NCI-H1436 treated with DMSO at 0.1 percent for 48 hours (cell line): Measurements from ENCODE around the gene TMEM184A.

Source experiments
- DNase-seq: peaks from one replicate; lab custom pipeline; 2025; lab: John Stamatoyannopoulos, UW

TMEM184A gene

GRCh38 chr7:1555813-1556543 is at the start of gene TMEM184A:
TMEM184A (minus strand) TSS chr7:1556205; CDS start chr7:1555484, 721 bp downstream.
- peak; percentile 70 for DNase-seq

GRCh38 chr7:1604383-1604782 is 48.4 kb upstream of the TMEM184A start:
- DNase-seq = no peak

- DNase-seq = no peak
Measured at GRCh38 chr7:1603346-1604225, 47.6 kb upstream of the TMEM184A start.

GRCh38 chr7:1602386-1602785 is 46.4 kb upstream of the TMEM184A start:
- no peak for DNase-seq

GRCh38 chr7:1601956-1602355 is 46.0 kb upstream of the TMEM184A start:
- no peak for DNase-seq

- DNase-seq = no peak
Measured at GRCh38 chr7:1599640-1600395, 43.8 kb upstream of the TMEM184A start.

GRCh38 chr7:1598961-1599639 is 43.1 kb upstream of the TMEM184A start:
- no peak for DNase-seq

- DNase-seq = no peak
Measured at GRCh38 chr7:1598286-1598685, 42.3 kb upstream of the TMEM184A start.

- no peak for DNase-seq
Measured at GRCh38 chr7:1597791-1598190, 41.8 kb upstream of the TMEM184A start.

- DNase-seq = no peak
Measured at GRCh38 chr7:1597066-1597760, 41.2 kb upstream of the TMEM184A start.

GRCh38 chr7:1596181-1597043 is 40.4 kb upstream of the TMEM184A start:
- DNase-seq = no peak

- no peak for DNase-seq
Measured at GRCh38 chr7:1595636-1596035, 39.6 kb upstream of the TMEM184A start.

GRCh38 chr7:1595027-1595426 is 39.0 kb upstream of the TMEM184A start:
- DNase-seq = no peak

- DNase-seq = no peak
Measured at GRCh38 chr7:1593904-1594421, 38.0 kb upstream of the TMEM184A start.

GRCh38 chr7:1593091-1593866 is 37.3 kb upstream of the TMEM184A start:
- no peak for DNase-seq

GRCh38 chr7:1592299-1592871 is 36.4 kb upstream of the TMEM184A start:
- no peak for DNase-seq

GRCh38 chr7:1591876-1592275 is 35.9 kb upstream of the TMEM184A start:
- no peak for DNase-seq

- no peak for DNase-seq
Measured at GRCh38 chr7:1591396-1591795, 35.4 kb upstream of the TMEM184A start.

GRCh38 chr7:1590887-1591286 is 34.9 kb upstream of the TMEM184A start:
- no peak for DNase-seq
